HFFc6 (cell line): ENCODE results near the gene TMEM151B. TPM values are rescaled to one million over a fixed set of nuclear protein-coding genes. Genes with fewer than 3 reads are reported as not detected.

ENCODE experiments used
- DNase-seq: peaks from one replicate; pipeline ENCODE4 v3.0.0-alpha.2; 2018
- H3K27ac Mint-ChIP-seq: 2 replicates; pipeline ENCODE4 v1.8.0; 2020; ENCODE audit warnings: mild to moderate bottlenecking, mixed read lengths
- H3K27me3 Mint-ChIP-seq: 2 replicates; pipeline ENCODE4 v1.8.0; 2021; ENCODE audit warnings: mild to moderate bottlenecking, moderate library complexity, mixed read lengths; ENCODE audit not compliant: insufficient read depth
- H3K36me3 Mint-ChIP-seq: 2 replicates; pipeline ENCODE4 v1.8.0; 2021; ENCODE audit warnings: low read depth, mixed read lengths
- H3K4me1 Mint-ChIP-seq: 2 replicates; pipeline ENCODE4 v1.8.0; 2020; ENCODE audit warnings: low read depth, mixed read lengths
- H3K4me3 Mint-ChIP-seq: 2 replicates; pipeline ENCODE4 v1.8.0; 2020; ENCODE audit warnings: mild to moderate bottlenecking, moderate library complexity, mixed read lengths
- H3K9me3 Mint-ChIP-seq: 2 replicates; pipeline ENCODE4 v1.8.0; 2020; ENCODE audit warnings: mild to moderate bottlenecking, mixed read lengths
- CTCF ChIP-seq: fragments of 200-600 bp; sonication (generic); IDR thresholded peaks from 2 replicates; pipeline ENCODE4 v1.5.0; 2021; ENCODE audit warnings: antibody characterized with exemption, mild to moderate bottlenecking
- long read RNA-seq: library from polyadenylated mRNA; unstranded; transcript quantifications from one replicate; pipeline ENCODE4 v2.0.0, GENCODE V29; 2019
- total RNA-seq, 6 experiments: library from RNA; stranded (reverse); fragmentation: NEBNext Ultra II Directional; extraction: Animal tissue kit (Norgen Biotek cat#: 25700); gene quantifications; 2 replicates in 1 of 6; 3 replicates in 5 of 6; pipeline ENCODE4 v1.2.3, GENCODE V29; 2021

Gene TMEM151B
- not detected for total RNA-seq
- long read RNA-seq, result 0 reads

- H3K9me3 Mint-ChIP-seq, result no peaks in the 10 kb centered on the region
- H3K27ac Mint-ChIP-seq, result no peak within 1 kb of the TSS
- peaks cover 37% of the 10 kb centered on the region for H3K27me3 Mint-ChIP-seq
- H3K4me3 Mint-ChIP-seq, result no peak within 1 kb of the TSS; the same call in 1 of the 2 replicates
- no peaks in the 10 kb centered on the region for H3K4me1 Mint-ChIP-seq
- no peak for DNase-seq
- no peak for TF ChIP-seq CTCF
- no peaks in the 10 kb centered on the region for H3K36me3 Mint-ChIP-seq
Observed at GRCh38 chr6:44269921-44270525, at the start of gene TMEM151B. Gene TMEM151B (plus strand): TSS chr6:44270450. CDS start chr6:44270743, 293 bp downstream.

GRCh38 chr6:44220913-44221290 lies 49.3 kb upstream of the TMEM151B start:
- Mint-ChIP-seq H3K9me3 (no peaks in the 10 kb centered on the region), H3K4me1 (peaks cover 40% of the 10 kb centered on the region), H3K27ac (peak overlapping the region; percentile 76), H3K4me3 (peak overlapping the region; percentile 18; the same call in 1 of the 2 replicates), H3K36me3 (no peaks in the 10 kb centered on the region), H3K27me3 (peaks cover 2% of the 10 kb centered on the region; the same call in 1 of the 2 replicates)
- TF ChIP-seq CTCF, result no peak
- no peak for DNase-seq

- Mint-ChIP-seq H3K36me3 (no peaks in the 10 kb centered on the region), H3K4me3 (peak overlapping the region; percentile 18; the same call in 1 of the 2 replicates), H3K9me3 (no peaks in the 10 kb centered on the region), H3K27me3 (peaks cover 2% of the 10 kb centered on the region; the same call in 1 of the 2 replicates), H3K27ac (peak overlapping the region; percentile 76), H3K4me1 (peaks cover 40% of the 10 kb centered on the region)
- TF ChIP-seq CTCF, result peak; percentile 88
- peak; percentile 75 for DNase-seq
Observed at GRCh38 chr6:44221291-44221960, 48.8 kb upstream of the TMEM151B start.

- no peak for DNase-seq
- Mint-ChIP-seq H3K27ac (peak overlapping the region; percentile 64), H3K4me1 (peaks cover 40% of the 10 kb centered on the region), H3K27me3 (peaks cover 2% of the 10 kb centered on the region; the same call in 1 of the 2 replicates), H3K9me3 (no peaks in the 10 kb centered on the region), H3K36me3 (no peaks in the 10 kb centered on the region), H3K4me3 (no peak overlapping the region; the same call in 1 of the 2 replicates)
- no peak for TF ChIP-seq CTCF
Observed at GRCh38 chr6:44221961-44222335, 48.3 kb upstream of the TMEM151B start.

GRCh38 chr6:44222486-44223318 lies 47.5 kb upstream of the TMEM151B start:
- peak overlapping the region; percentile 40; the same call in 1 of the 2 replicates for H3K27ac Mint-ChIP-seq
- H3K4me1 Mint-ChIP-seq, result peaks cover 44% of the 10 kb centered on the region
- no peak for TF ChIP-seq CTCF
- no peak for DNase-seq
- no peaks in the 10 kb centered on the region; the same call in 1 of the 2 replicates for H3K27me3 Mint-ChIP-seq
- H3K9me3 Mint-ChIP-seq, result no peaks in the 10 kb centered on the region
- H3K4me3 Mint-ChIP-seq, result peak overlapping the region; percentile 86
- no peaks in the 10 kb centered on the region for H3K36me3 Mint-ChIP-seq
